Psoas muscle (tissue), 8 donors: ENCODE measurements around the gene TET2. TPM values are rescaled to one million over a fixed set of nuclear protein-coding genes. Genes with fewer than 3 reads are reported as not detected.

Experiments
- ATAC-seq, 4 donors: fragments of 200-7000 bp; cut with Tn5 transposase; one replicate each; pipeline ENCODE4 v1.9.1; 2020; ENCODE audit warnings: moderate library complexity in 3 of 4, mild to moderate bottlenecking in 2 of 4
- DNase-seq, 2 donors: peaks; one replicate each; pipeline ENCODE4 v3.0.0-alpha.2; 2020
- H3K27ac ChIP-seq: fragments of 200-600 bp; one replicate; pipeline ENCODE4 v1.8.0; 2022
- H3K27me3 ChIP-seq, 3 donors: fragments of 200-600 bp in 1 of 3; one replicate each; pipeline versions ENCODE4 v1.6.1 to v1.8.0; 2013 to 2022; ENCODE audit warnings: low read length in 2 of 3, mild to moderate bottlenecking in 2 of 3, moderate library complexity in 1 of 3; ENCODE audit not compliant: insufficient read depth in 3 of 3
- H3K36me3 ChIP-seq, 2 donors: fragments of 200-600 bp in 1 of 2; one replicate each; pipeline versions ENCODE4 v1.6.1 to v1.8.0; 2013 to 2022; ENCODE audit warnings: low read depth in 1 of 2, mild to moderate bottlenecking in 1 of 2, moderate library complexity in 1 of 2; ENCODE audit not compliant: insufficient read depth in 1 of 2
- H3K4me1 ChIP-seq: fragments of 200-600 bp; one replicate; pipeline ENCODE4 v1.8.0; 2022
- H3K4me3 ChIP-seq: fragments of 200-600 bp; one replicate; pipeline ENCODE4 v1.8.0; 2022; ENCODE audit warnings: mild to moderate bottlenecking
- H3K9me3 ChIP-seq: fragments of 200-600 bp; one replicate; pipeline ENCODE4 v1.8.0; 2022
- CTCF ChIP-seq: fragments of 200-600 bp; IDR thresholded peaks from one replicate; pipeline ENCODE4 v1.8.0; 2022; ENCODE audit warnings: antibody characterized with exemption
- WGBS, 3 donors: extraction: QIAGEN DNeasy Blood & Tissue Kit; methylation state at CpG; one replicate each; pipeline versions ENCODE4 v1.1.6 to v1.1.7; 2013; 5-methylcytosine and 5-hydroxymethylcytosine counted together
- intact Hi-C, 2 donors: fragments of 100-400 bp; cut with DNase I; formaldehyde crosslinking; loops; one replicate each; pipeline versions ENCODE4 v1.11.0 to v1.14.2; 2022
- polyA plus RNA-seq, 3 donors: library from polyadenylated mRNA; stranded (reverse); fragments of 200-250 nt; gene quantifications; one replicate each; pipeline ENCODE4 v1.2.3, GENCODE V29; 2013
- total RNA-seq, 4 donors: library from RNA; stranded (reverse); fragmentation: NEBNext Ultra II Directional in 2 of 4; extraction: Animal tissue kit (Norgen Biotek cat#: 25700) in 2 of 4; gene quantifications; one replicate each; pipeline versions ENCODE4 v1.2.1 to v1.2.4, GENCODE V29; 2021 to 2023
- donor health status: healthy with polysubstance abuse.
- donor health status: DM: no; HTN: no; CAD: no; lungs with moderate emphysema.
- donor health status: Bipolar disorder and iron deficiency.
- donor health status: healthy.
- donor health status: DM: yes; HTN: yes; CAD: no.
- donor health status: DM: no; HTN: no; CAD: no.
- donor health status: DM: no; HTN: no; CAD: no.
- donor health status: DM: yes; HTN: yes; CAD: no.

Gene TET2
- total and polyA plus RNA-seq, 7 donors: 1.4 to 24.0 (median 12.4) TPM

GRCh38 chr4:105246712-105247111, 100.0 kb downstream of the TET2 start:
- intact Hi-C loops: no loop called here
- Histone ChIP-seq H3K4me1 (no peaks in the 10 kb centered on the region), H3K27me3 (no peaks in the 10 kb centered on the region), H3K36me3 (peaks cover 0 to 38% of the 10 kb centered on the region in 2 donors), H3K9me3 (no peaks in the 10 kb centered on the region), H3K4me3 (no peak overlapping the region), H3K27ac (no peak overlapping the region)
- no peak for ATAC-seq
- no peak for DNase-seq
- 59 to 78% (median 61%) methylated on average over 1 of the region's 1 CpG for WGBS, 3 donors
- no peak for TF ChIP-seq CTCF

- 45 to 68% (median 51%) methylated on average over 1 of the region's 1 CpG for WGBS, 3 donors
- Histone ChIP-seq H3K36me3 (peaks cover 0 to 21% of the 10 kb centered on the region in 2 donors), H3K27ac (no peak overlapping the region), H3K4me1 (no peaks in the 10 kb centered on the region), H3K9me3 (no peaks in the 10 kb centered on the region), H3K4me3 (no peak overlapping the region), H3K27me3 (no peaks in the 10 kb centered on the region)
- ATAC-seq (no peak), DNase-seq (no peak)
- no peak for TF ChIP-seq CTCF
- intact Hi-C loops: no loop called here
These were observed 101.9 kb downstream of the TET2 start for GRCh38 chr4:105248613-105249012.

GRCh38 chr4:105257817-105258495, 111.3 kb downstream of the TET2 start:
- intact Hi-C loops: no loop called here
- WGBS, 3 donors: 96 to 100% (median 98%) methylated on average over 1 of the region's 1 CpG
- Histone ChIP-seq H3K4me3 (no peak overlapping the region), H3K4me1 (no peaks in the 10 kb centered on the region), H3K9me3 (peaks cover 8% of the 10 kb centered on the region), H3K36me3 (peaks cover 0 to 35% of the 10 kb centered on the region in 2 donors), H3K27me3 (no peaks in the 10 kb centered on the region), H3K27ac (no peak overlapping the region)
- TF ChIP-seq CTCF: no peak
- ATAC-seq (no peak), DNase-seq (no peak)

DNA sequence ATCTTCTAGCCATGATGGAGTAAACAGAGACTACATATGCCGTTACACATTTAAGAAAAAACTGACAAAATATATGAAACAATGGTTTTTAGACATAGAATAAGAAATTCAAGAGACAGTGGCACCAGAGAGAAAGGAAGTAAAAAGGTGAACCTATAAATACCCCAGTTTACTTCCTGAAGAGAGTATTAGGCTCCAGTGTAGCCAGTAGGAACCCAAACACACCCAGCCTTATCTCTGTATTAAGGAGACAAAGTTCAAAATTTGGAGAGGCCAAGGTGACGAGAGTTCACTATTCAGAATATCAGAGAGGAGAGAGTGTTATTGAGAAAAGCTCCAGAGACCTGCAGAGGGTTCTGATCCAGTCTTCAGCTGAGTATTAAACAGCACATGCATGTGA, 119.0 kb downstream of the TET2 start:
- WGBS, 3 donors: 97 to 100% (median 99%) methylated on average over 2 of the region's 2 CpGs
- Histone ChIP-seq H3K4me3 (no peak overlapping the region), H3K27ac (no peak overlapping the region), H3K9me3 (no peaks in the 10 kb centered on the region), H3K4me1 (no peaks in the 10 kb centered on the region), H3K36me3 (peaks cover 0 to 53% of the 10 kb centered on the region in 2 donors), H3K27me3 (no peaks in the 10 kb centered on the region)
- no peak for TF ChIP-seq CTCF
- DNase-seq (no peak), ATAC-seq (no peak)
- intact Hi-C loops: no loop called here

GRCh38 chr4:105267280-105267679, 120.6 kb downstream of the TET2 start:
- Histone ChIP-seq H3K27me3 (no peaks in the 10 kb centered on the region), H3K36me3 (peaks cover 4 to 52% of the 10 kb centered on the region in 2 donors), H3K4me3 (no peak overlapping the region), H3K27ac (no peak overlapping the region), H3K4me1 (no peaks in the 10 kb centered on the region), H3K9me3 (no peaks in the 10 kb centered on the region)
- DNase-seq: no peak
- intact Hi-C loops: no loop called here
- TF ChIP-seq CTCF: no peak
- 93 to 97% (median 96%) methylated on average over 3 of the region's 3 CpGs for WGBS, 3 donors
- ATAC-seq: no peak
